ENCODE data around the gene CEP112.

GRCh38 chr17:66203274-66204015 is 11.5 kb upstream of the CEP112 start:
- TF ChIP-seq CTCF (conservative IDR thresholded peaks at IDR 0.05; ENCODE audit: low read depth, low read length): no peak
- no peak for TF ChIP-seq MAFK (IDR thresholded peaks at IDR 0.05; ENCODE audit: low read depth, low read length)
- no peak for TF ChIP-seq RFX5 (IDR thresholded peaks at IDR 0.05; ENCODE audit: low read depth, low read length)
- no peak for TF ChIP-seq BHLHE40 (IDR thresholded peaks at IDR 0.05; ENCODE audit: low read depth, low read length)
- no peak for TF ChIP-seq POLR2A (IDR thresholded peaks at IDR 0.05; ENCODE audit: low read depth, low read length)
- TF ChIP-seq MXI1 (IDR thresholded peaks at IDR 0.05; ENCODE audit: borderline replicate concordance, low read depth, low read length): no peak
- TF ChIP-seq SMC3 (IDR thresholded peaks at IDR 0.05; ENCODE audit: low read depth, low read length): no peak
- TF ChIP-seq NFE2L2 (IDR thresholded peaks at IDR 0.05; ENCODE audit: low read depth, low read length): no peak

All from IMR-90 (cell line).